DOHH2 (cell line): ENCODE data around the gene CEACAM19.

Experiments
- CTCF ChIP-seq: fragments of 200-600 bp; sonication (generic); IDR thresholded peaks from one replicate; pipeline ENCODE4 v1.5.1; 2014; ENCODE audit warnings: antibody characterized with exemption, mild to moderate bottlenecking, low read depth, low read length; ENCODE audit not compliant: poor library complexity, severe bottlenecking
- EZH2phosphoT487 ChIP-seq: fragments of 200-600 bp; sonication (generic); IDR thresholded peaks from 2 replicates; pipeline ENCODE4 v1.6.1; 2017; ENCODE audit warnings: borderline replicate concordance, mild to moderate bottlenecking, antibody characterized with exemption, low read length, moderate library complexity, mixed read lengths

GRCh38 chr19:44707794-44708193 is 36.5 kb downstream of the CEACAM19 start:
- TF ChIP-seq CTCF = no peak
- TF ChIP-seq EZH2phosphoT487 = no peak
